ENCODE data around the gene LMTK3. TPM values are rescaled to one million over a fixed set of nuclear protein-coding genes. Genes with fewer than 3 reads are reported as not detected.
A peak's percentile ranks its signal among the peaks of the same experiment; 100 is the strongest.

The LMTK3 gene
- polyA plus RNA-seq, 1 donor from 2014 or later: 8.1 TPM

- no peak for TF ChIP-seq CTCF (IDR thresholded peaks at IDR 0.05; ENCODE audit: poor library complexity, severe bottlenecking)
- no peak for TF ChIP-seq EP300 (conservative IDR thresholded peaks at IDR 0.05; ENCODE audit: poor library complexity, severe bottlenecking)
- TF ChIP-seq TAF1 (IDR thresholded peaks at IDR 0.05; ENCODE audit: low read depth): peak; percentile 4
- no peak for TF ChIP-seq MXI1 (conservative IDR thresholded peaks at IDR 0.05; ENCODE audit: poor library complexity, severe bottlenecking)
- Histone ChIP-seq H3K27ac (ENCODE audit: low read length) (peak overlapping the region; percentile 94), H2AFZ (ENCODE audit: low read depth, low read length) (peak overlapping the region; percentile 65), H3K4me2 (ENCODE audit: low read length) (peak overlapping the region; percentile 30), H4K20me1 (ENCODE audit: insufficient read depth) (no peaks in the 10 kb centered on the region), H3K36me3 (ENCODE audit: insufficient read depth, low read length) (no peaks in the 10 kb centered on the region), H3K9ac (ENCODE audit: low read length) (peak overlapping the region; percentile 94), H3K9me2 (ENCODE audit: insufficient read depth, low read length) (no peaks in the 10 kb centered on the region), H3K9me3 (ENCODE audit: low read length) (no peaks in the 10 kb centered on the region), H3K79me2 (replicated peaks; ENCODE audit: insufficient read depth, low read length) (peaks cover 10% of the 10 kb centered on the region), H3F3A (ENCODE audit: insufficient read depth, low read length, poor library complexity, severe bottlenecking) (no peaks in the 10 kb centered on the region), H3K27me3 (ENCODE audit: insufficient read depth, low read depth, low read length) (no peaks in the 10 kb centered on the region), H3K4me3 (ENCODE audit: low read length) (peak overlapping the region; percentile 74)
Measured at GRCh38 chr19:48511321-48511731, 309 bp downstream of the LMTK3 start.

- Histone ChIP-seq H3K27me3 (ENCODE audit: insufficient read depth, low read depth, low read length) (no peaks in the 10 kb centered on the region), H3K9me3 (ENCODE audit: low read length) (no peaks in the 10 kb centered on the region), H3K79me2 (replicated peaks; ENCODE audit: insufficient read depth, low read length) (peaks cover 10% of the 10 kb centered on the region), H3K4me3 (ENCODE audit: low read length) (peak overlapping the region; percentile 74), H3K36me3 (ENCODE audit: insufficient read depth, low read length) (no peaks in the 10 kb centered on the region), H3K4me2 (ENCODE audit: low read length) (peak overlapping the region; percentile 92), H3K9ac (ENCODE audit: low read length) (peak overlapping the region; percentile 94), H2AFZ (ENCODE audit: low read depth, low read length) (no peak overlapping the region), H3K9me2 (ENCODE audit: insufficient read depth, low read length) (no peaks in the 10 kb centered on the region), H3F3A (ENCODE audit: insufficient read depth, low read length, poor library complexity, severe bottlenecking) (no peaks in the 10 kb centered on the region), H3K27ac (ENCODE audit: low read length) (peak overlapping the region; percentile 94), H4K20me1 (ENCODE audit: insufficient read depth) (no peaks in the 10 kb centered on the region)
- peak; percentile 36 for TF ChIP-seq MXI1 (conservative IDR thresholded peaks at IDR 0.05; ENCODE audit: poor library complexity, severe bottlenecking)
- TF ChIP-seq EZH2 (IDR thresholded peaks at IDR 0.05; ENCODE audit: borderline replicate concordance, insufficient read depth, low read length, poor library complexity, severe bottlenecking): no peak
- no peak for TF ChIP-seq RAD21 (conservative IDR thresholded peaks at IDR 0.05)
- no peak for TF ChIP-seq REST (IDR thresholded peaks at IDR 0.05; ENCODE audit: borderline replicate concordance)
- TF ChIP-seq CTCF (IDR thresholded peaks at IDR 0.05; ENCODE audit: poor library complexity, severe bottlenecking): peak; percentile 13
Measured at GRCh38 chr19:48510421-48511268, 990 bp downstream of the LMTK3 start.
